SU-DHL-6 (cell line): Measurements from ENCODE around the gene TREML4.

Experiments
- H2AFZ ChIP-seq: fragments of 200-600 bp; sonication (generic); 2 replicates; pipeline ENCODE4 v1.6.1; 2014; ENCODE audit warnings: low read depth, mild to moderate bottlenecking, moderate library complexity, mixed read lengths, antibody characterized with exemption, low read length; ENCODE audit not compliant: severe bottlenecking
- H3F3A ChIP-seq: fragments of 200-600 bp; shearing (Covaris generic); 2 replicates; pipeline ENCODE4 v1.6.0; 2016; ENCODE audit warnings: antibody characterized with exemption, mild to moderate bottlenecking; ENCODE audit not compliant: insufficient read depth
- H3K27ac ChIP-seq: fragments of 200-600 bp; sonication (generic); 2 replicates; pipeline ENCODE4 v1.5.1; 2016; ENCODE audit warnings: low read depth, mild to moderate bottlenecking, low read length, moderate library complexity, mixed read lengths
- H3K27me3 ChIP-seq: fragments of 200-600 bp; sonication (generic), shearing (Covaris generic); 2 replicates; pipeline ENCODE4 v1.6.0; 2014; ENCODE audit warnings: mild to moderate bottlenecking, low read length
- H3K36me3 ChIP-seq: fragments of 200-600 bp; sonication (generic); 2 replicates; pipeline ENCODE4 v1.6.1; 2014; ENCODE audit warnings: mild to moderate bottlenecking, low read length, mixed read lengths
- H3K4me2 ChIP-seq: fragments of 300-600, 200-600 bp; shearing (Covaris generic), sonication (generic); 2 replicates; pipeline ENCODE4 v1.6.0; 2014; ENCODE audit warnings: low read length, low read depth, mild to moderate bottlenecking; ENCODE audit not compliant: poor library complexity, severe bottlenecking
- H3K4me3 ChIP-seq: fragments of 200-600 bp; sonication (generic); 2 replicates; pipeline ENCODE4 v1.5.1; 2014; ENCODE audit warnings: antibody characterized with exemption, low read length, mild to moderate bottlenecking, mixed read lengths; ENCODE audit not compliant: insufficient read depth, poor library complexity, severe bottlenecking
- H3K79me2 ChIP-seq: fragments of 200-600 bp; sonication (generic); 2 replicates; pipeline ENCODE4 v1.6.1; 2014; ENCODE audit warnings: mild to moderate bottlenecking, low read length, moderate library complexity; ENCODE audit not compliant: insufficient read depth
- H3K9ac ChIP-seq: fragments of 200-600 bp; sonication (generic); 2 replicates; pipeline ENCODE4 v1.7.0; 2014; ENCODE audit warnings: mild to moderate bottlenecking, low read length
- H3K9me2 ChIP-seq: fragments of 200-600 bp; sonication (generic); replicated peaks from 2 replicates; pipeline ENCODE4 v1.6.1; 2014; ENCODE audit warnings: low read length; ENCODE audit not compliant: insufficient read depth
- H3K9me3 ChIP-seq: fragments of 200-600 bp; sonication (generic); 2 replicates; pipeline ENCODE4 v1.6.1; 2014; ENCODE audit warnings: low read length, mixed read lengths; ENCODE audit not compliant: insufficient read depth
- H4K20me1 ChIP-seq: fragments of 200-600 bp; sonication (generic); 2 replicates; pipeline ENCODE4 v1.6.1; 2014; ENCODE audit warnings: low read depth, mild to moderate bottlenecking, antibody characterized with exemption, low read length, moderate library complexity, mixed read lengths
- CTCF ChIP-seq: fragments of 200-600 bp; sonication (generic); IDR thresholded peaks from one replicate; pipeline ENCODE4 v1.5.1; 2017; ENCODE audit warnings: antibody characterized with exemption, mild to moderate bottlenecking, low read length, moderate library complexity; ENCODE audit not compliant: insufficient read depth, poor library complexity, severe bottlenecking
- EZH2phosphoT487 ChIP-seq: fragments of 200-600 bp; sonication (generic), shearing (Covaris generic); conservative IDR thresholded peaks from 2 replicates; pipeline ENCODE4 v1.6.1; 2018; ENCODE audit warnings: mild to moderate bottlenecking, antibody characterized with exemption, low read length, moderate library complexity, mixed read lengths

The TREML4 gene

GRCh38 chr6:41232667-41233066 lies 4.5 kb downstream of the TREML4 start:
- H2AFZ ChIP-seq = no peak overlapping the region
- no peaks in the 10 kb centered on the region for H4K20me1 ChIP-seq
- no peaks in the 10 kb centered on the region for H3K9me3 ChIP-seq
- H3K36me3 ChIP-seq = no peaks in the 10 kb centered on the region
- no peaks in the 10 kb centered on the region for H3K9me2 ChIP-seq
- no peaks in the 10 kb centered on the region for H3F3A ChIP-seq
- H3K27ac ChIP-seq = no peak overlapping the region
- H3K27me3 ChIP-seq = no peaks in the 10 kb centered on the region
- no peaks in the 10 kb centered on the region for H3K79me2 ChIP-seq
- no peak overlapping the region for H3K9ac ChIP-seq
- TF ChIP-seq CTCF = no peak
- no peak for TF ChIP-seq EZH2phosphoT487
- no peak overlapping the region for H3K4me2 ChIP-seq
- H3K4me3 ChIP-seq = no peak overlapping the region

- Histone ChIP-seq H3F3A (no peaks in the 10 kb centered on the region), H3K4me2 (no peak overlapping the region), H2AFZ (no peak overlapping the region), H3K27me3 (0 out of 2 replicates have a peak, but pooled peaks cover 2% of the 10 kb centered on the region), H3K9me3 (no peaks in the 10 kb centered on the region), H3K36me3 (no peaks in the 10 kb centered on the region), H4K20me1 (no peaks in the 10 kb centered on the region), H3K27ac (no peak overlapping the region), H3K9me2 (no peaks in the 10 kb centered on the region), H3K9ac (no peak overlapping the region), H3K79me2 (no peaks in the 10 kb centered on the region), H3K4me3 (no peak overlapping the region)
- no peak for TF ChIP-seq CTCF
- no peak for TF ChIP-seq EZH2phosphoT487
Observed at GRCh38 chr6:41236276-41236675, 8.1 kb downstream of the TREML4 start.

GRCh38 chr6:41237128-41237527 lies 9.0 kb downstream of the TREML4 start:
- Histone ChIP-seq H3K4me2 (no peak overlapping the region), H3K27ac (no peak overlapping the region), H4K20me1 (no peaks in the 10 kb centered on the region), H3K9me2 (no peaks in the 10 kb centered on the region), H3F3A (no peaks in the 10 kb centered on the region), H3K27me3 (0 out of 2 replicates have a peak, but pooled peaks cover 2% of the 10 kb centered on the region), H2AFZ (no peak overlapping the region), H3K36me3 (no peaks in the 10 kb centered on the region), H3K9me3 (no peaks in the 10 kb centered on the region), H3K4me3 (no peak overlapping the region), H3K79me2 (no peaks in the 10 kb centered on the region), H3K9ac (no peak overlapping the region)
- TF ChIP-seq CTCF (no peak), EZH2phosphoT487 (no peak)
